ENCODE results near the gene GOLGA8M.
"Not testable (repeated sequence)": the region's sequence is repeated elsewhere in the genome, so short reads cannot be mapped to it uniquely, and the experiment has no call there.

GRCh38 chr15:28693021-28693420 is 19.2 kb downstream of the GOLGA8M start:
- not testable (repeated sequence) for TF ChIP-seq POLR2A, CTCF (IDR thresholded peaks at IDR 0.05)
